NCI-H510A (cell line): Measurements from ENCODE around the gene RTL10.

ENCODE experiments used
- DNase-seq: peaks from one replicate; lab custom pipeline; 2025; lab: John Stamatoyannopoulos, UW

The RTL10 gene

GRCh38 chr22:19808873-19809478 lies 45.7 kb downstream of the RTL10 start:
- DNase-seq, result no peak

GRCh38 chr22:19807914-19808872 lies 46.5 kb downstream of the RTL10 start:
- DNase-seq, result no peak

GRCh38 chr22:19807161-19807913 lies 47.3 kb downstream of the RTL10 start:
- DNase-seq, result no peak

- peak; percentile 16 for DNase-seq
Observed at GRCh38 chr22:19806213-19807160, 48.2 kb downstream of the RTL10 start.

- no peak for DNase-seq
Observed at GRCh38 chr22:19805821-19806212, 48.9 kb downstream of the RTL10 start.
